NB4 (cell line): ENCODE measurements around the gene LMAN1.

Source experiments
- MYC ChIP-seq: IDR thresholded peaks from 2 replicates; pipeline ENCODE4 v1.6.1; 2011; ENCODE audit warnings: low read depth, low read length
- POLR2A ChIP-seq: IDR thresholded peaks from 2 replicates; pipeline ENCODE4 v1.6.1; 2011; ENCODE audit warnings: mild to moderate bottlenecking; ENCODE audit not compliant: insufficient read length; ENCODE audit errors: extremely low read depth
- TF ChIP-seq, protein P1 (sequence below): IDR thresholded peaks from one replicate; pipeline ENCODE4 v1.5.1; 2012; ENCODE audit warnings: low read depth, low read length

DNA sequence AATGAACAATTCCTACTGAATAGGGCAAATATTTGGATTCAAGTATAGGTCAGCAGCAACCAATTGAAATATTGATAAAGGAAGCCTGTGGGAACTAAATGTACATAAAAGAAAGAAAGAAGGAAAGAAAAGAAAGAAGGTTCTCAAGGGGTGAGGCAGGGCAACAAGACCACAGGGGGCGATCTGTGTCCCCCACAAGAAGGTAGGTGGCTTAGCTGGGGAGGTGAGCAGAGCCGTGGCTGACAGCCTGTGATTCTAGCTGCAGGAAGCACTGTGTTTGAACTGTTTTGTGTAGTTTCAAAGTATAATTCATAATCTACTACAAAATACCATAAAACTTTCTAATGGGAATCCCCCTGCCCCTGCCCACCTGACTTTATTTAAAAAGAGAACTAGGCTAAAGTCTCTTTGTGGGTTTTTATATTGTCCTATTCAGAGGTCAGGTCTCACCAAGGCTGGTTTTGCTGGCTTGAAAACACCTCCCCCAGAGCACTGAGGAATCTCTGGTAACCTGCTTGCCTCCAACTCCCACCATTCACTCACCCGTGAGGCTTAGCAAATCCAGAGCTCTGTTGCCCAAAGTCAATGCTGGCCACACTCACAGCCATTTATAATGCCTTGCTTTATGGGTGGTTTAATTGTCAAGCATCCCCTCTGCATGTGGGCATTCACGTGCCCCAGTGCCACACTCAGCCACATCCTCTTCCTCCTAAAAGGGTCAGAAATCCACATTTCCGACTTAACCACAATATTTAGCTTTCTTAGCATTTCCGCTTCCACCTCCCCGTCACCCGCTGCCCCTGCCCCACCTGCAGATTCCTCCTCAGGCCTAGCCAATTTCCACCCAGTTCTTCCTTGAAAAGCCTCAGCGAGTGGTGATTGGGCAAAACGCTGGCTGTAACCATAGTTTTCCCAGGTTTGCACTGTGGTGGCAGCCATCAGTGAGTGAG is 36.4 kb upstream of the LMAN1 start:
- TF ChIP-seq, protein P1, sequence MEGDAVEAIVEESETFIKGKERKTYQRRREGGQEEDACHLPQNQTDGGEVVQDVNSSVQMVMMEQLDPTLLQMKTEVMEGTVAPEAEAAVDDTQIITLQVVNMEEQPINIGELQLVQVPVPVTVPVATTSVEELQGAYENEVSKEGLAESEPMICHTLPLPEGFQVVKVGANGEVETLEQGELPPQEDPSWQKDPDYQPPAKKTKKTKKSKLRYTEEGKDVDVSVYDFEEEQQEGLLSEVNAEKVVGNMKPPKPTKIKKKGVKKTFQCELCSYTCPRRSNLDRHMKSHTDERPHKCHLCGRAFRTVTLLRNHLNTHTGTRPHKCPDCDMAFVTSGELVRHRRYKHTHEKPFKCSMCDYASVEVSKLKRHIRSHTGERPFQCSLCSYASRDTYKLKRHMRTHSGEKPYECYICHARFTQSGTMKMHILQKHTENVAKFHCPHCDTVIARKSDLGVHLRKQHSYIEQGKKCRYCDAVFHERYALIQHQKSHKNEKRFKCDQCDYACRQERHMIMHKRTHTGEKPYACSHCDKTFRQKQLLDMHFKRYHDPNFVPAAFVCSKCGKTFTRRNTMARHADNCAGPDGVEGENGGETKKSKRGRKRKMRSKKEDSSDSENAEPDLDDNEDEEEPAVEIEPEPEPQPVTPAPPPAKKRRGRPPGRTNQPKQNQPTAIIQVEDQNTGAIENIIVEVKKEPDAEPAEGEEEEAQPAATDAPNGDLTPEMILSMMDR, result no peak
- no peak for TF ChIP-seq POLR2A
- TF ChIP-seq MYC, result no peak
